HCT116 (cell line): Measurements from ENCODE around the gene DHCR7.

Experiments used
- JUND ChIP-seq: IDR thresholded peaks from 2 replicates; pipeline ENCODE4 v1.6.1; 2012
- SIN3A ChIP-seq: IDR thresholded peaks from 2 replicates; pipeline ENCODE4 v1.6.1; 2012; ENCODE audit warnings: low read depth
- ZNF274 ChIP-seq: fragments of 200-500 bp; sonication (Bioruptor generic); IDR thresholded peaks from 2 replicates; pipeline ENCODE4 v1.6.1; 2014; ENCODE audit warnings: mild to moderate bottlenecking, low read depth, low read length, inconsistent platforms
- TF ChIP-seq, protein P1 (sequence below): IDR thresholded peaks from 2 replicates; pipeline ENCODE4 v1.6.1; 2011; ENCODE audit warnings: mild to moderate bottlenecking, low read length, moderate library complexity; ENCODE audit not compliant: insufficient replicate concordance; ENCODE audit errors: extremely low read depth
- TF ChIP-seq, protein P2 (sequence below), 3 experiments: fragments of 200-600 bp in 1 of 3; sonication (generic) in 1 of 3; IDR thresholded peaks in 2 of 3; conservative IDR thresholded peaks in 1 of 3; 2 replicates each; pipeline ENCODE4 v1.5.1; 2012 to 2017; ENCODE audit warnings: low read depth in 2 of 3, low read length in 2 of 3, antibody characterized with exemption in 1 of 3, borderline replicate concordance in 1 of 3, control low read depth in 1 of 3, mild to moderate bottlenecking in 1 of 3, mixed read lengths in 1 of 3, mixed run types in 1 of 3, moderate library complexity in 1 of 3; ENCODE audit not compliant: insufficient read depth in 1 of 3

DNA sequence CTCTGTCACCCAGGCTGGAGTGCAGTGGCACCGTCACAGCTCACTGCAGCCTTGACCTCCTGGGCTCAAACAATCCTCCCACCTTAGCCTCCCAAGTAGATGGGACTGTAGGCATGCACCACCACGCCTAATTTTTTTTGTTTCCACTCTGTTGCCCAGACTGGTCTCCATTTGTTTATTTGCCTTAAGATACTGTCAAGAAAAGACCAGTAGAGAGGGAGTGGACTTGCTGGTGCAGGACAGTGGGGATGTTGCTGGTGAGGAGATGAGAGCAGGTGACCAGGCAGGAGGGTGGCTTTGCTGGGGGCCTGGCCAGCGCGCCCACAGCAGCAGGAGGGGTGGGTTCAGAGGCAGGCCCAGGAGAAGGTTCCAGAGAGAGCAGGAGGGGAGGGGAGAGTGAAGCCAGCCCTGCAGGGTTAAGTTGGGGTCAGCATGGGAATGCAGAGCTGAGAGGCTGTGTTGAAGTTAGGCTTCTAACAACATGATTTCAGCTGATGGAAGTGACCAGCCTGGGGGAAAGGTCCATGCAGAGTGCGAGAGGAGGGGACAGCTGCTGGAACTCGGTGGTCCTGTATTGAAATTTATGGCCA, 40.6 kb upstream of the DHCR7 start:
- no peak for TF ChIP-seq SIN3A
- TF ChIP-seq, protein P1, sequence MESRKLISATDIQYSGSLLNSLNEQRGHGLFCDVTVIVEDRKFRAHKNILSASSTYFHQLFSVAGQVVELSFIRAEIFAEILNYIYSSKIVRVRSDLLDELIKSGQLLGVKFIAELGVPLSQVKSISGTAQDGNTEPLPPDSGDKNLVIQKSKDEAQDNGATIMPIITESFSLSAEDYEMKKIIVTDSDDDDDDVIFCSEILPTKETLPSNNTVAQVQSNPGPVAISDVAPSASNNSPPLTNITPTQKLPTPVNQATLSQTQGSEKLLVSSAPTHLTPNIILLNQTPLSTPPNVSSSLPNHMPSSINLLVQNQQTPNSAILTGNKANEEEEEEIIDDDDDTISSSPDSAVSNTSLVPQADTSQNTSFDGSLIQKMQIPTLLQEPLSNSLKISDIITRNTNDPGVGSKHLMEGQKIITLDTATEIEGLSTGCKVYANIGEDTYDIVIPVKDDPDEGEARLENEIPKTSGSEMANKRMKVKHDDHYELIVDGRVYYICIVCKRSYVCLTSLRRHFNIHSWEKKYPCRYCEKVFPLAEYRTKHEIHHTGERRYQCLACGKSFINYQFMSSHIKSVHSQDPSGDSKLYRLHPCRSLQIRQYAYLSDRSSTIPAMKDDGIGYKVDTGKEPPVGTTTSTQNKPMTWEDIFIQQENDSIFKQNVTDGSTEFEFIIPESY = no peak
- TF ChIP-seq, protein P2, sequence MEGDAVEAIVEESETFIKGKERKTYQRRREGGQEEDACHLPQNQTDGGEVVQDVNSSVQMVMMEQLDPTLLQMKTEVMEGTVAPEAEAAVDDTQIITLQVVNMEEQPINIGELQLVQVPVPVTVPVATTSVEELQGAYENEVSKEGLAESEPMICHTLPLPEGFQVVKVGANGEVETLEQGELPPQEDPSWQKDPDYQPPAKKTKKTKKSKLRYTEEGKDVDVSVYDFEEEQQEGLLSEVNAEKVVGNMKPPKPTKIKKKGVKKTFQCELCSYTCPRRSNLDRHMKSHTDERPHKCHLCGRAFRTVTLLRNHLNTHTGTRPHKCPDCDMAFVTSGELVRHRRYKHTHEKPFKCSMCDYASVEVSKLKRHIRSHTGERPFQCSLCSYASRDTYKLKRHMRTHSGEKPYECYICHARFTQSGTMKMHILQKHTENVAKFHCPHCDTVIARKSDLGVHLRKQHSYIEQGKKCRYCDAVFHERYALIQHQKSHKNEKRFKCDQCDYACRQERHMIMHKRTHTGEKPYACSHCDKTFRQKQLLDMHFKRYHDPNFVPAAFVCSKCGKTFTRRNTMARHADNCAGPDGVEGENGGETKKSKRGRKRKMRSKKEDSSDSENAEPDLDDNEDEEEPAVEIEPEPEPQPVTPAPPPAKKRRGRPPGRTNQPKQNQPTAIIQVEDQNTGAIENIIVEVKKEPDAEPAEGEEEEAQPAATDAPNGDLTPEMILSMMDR (IDR thresholded peaks at IDR 0.05 in 2 of 3, conservative IDR thresholded peaks at IDR 0.05 in 1 of 3; ENCODE audit: borderline replicate concordance in 1 of 3, insufficient read depth in 1 of 3, low read depth in 2 of 3, low read length in 2 of 3) = no peak
- TF ChIP-seq ZNF274 = no peak
- TF ChIP-seq JUND = no peak
